Measurements from ENCODE around the gene TFPI.

TFPI gene

DNA sequence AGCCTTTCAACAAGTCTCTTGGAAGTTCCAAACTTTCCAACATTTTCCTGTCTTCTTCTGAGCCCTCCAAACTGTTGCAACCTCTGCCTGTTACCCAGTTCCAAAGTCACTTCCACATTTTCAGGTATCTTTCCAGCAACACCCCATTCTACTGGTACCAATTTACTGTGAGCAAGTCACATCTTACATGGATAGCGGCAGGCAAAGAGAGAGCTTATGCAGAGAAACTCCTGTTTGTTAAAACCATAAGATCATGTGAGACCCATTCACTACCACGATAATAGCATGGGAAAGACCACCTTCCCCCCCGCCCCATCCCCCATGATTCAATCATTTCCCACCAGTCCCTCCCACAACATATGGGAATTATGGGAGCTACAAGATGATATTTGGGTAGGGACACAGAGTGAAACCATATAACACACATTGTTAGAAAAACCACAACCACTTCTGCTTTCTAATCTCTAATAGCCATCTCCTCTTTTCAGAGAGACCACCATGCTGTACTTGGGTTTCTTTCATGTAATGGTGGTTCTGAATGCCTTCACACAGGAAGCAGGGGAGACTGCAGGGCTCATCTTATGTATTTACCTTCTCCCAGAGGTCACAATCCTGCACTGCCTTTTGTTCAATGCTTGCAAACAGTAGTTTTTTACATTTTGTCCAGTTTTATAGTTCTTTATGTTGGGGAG, 60.2 kb downstream of the TFPI start:
- H3K4me3 ChIP-seq (ENCODE audit: low read depth in 1 of 2, low read length in 1 of 2) = no peak overlapping the region
- H3K4me1 ChIP-seq (ENCODE audit: control insufficient read depth in 1 of 2, insufficient read depth in 1 of 2, low read depth in 1 of 2, low read length in 1 of 2) = no peaks in the 10 kb centered on the region
- H3K36me3 ChIP-seq = no peaks in the 10 kb centered on the region
- H3K27ac ChIP-seq = no peak overlapping the region
- no peaks in the 10 kb centered on the region for H3K27me3 ChIP-seq
- no peaks in the 10 kb centered on the region for H3K9me3 ChIP-seq
- TF ChIP-seq CTCF (IDR thresholded peaks at IDR 0.05) = no peak

DNA sequence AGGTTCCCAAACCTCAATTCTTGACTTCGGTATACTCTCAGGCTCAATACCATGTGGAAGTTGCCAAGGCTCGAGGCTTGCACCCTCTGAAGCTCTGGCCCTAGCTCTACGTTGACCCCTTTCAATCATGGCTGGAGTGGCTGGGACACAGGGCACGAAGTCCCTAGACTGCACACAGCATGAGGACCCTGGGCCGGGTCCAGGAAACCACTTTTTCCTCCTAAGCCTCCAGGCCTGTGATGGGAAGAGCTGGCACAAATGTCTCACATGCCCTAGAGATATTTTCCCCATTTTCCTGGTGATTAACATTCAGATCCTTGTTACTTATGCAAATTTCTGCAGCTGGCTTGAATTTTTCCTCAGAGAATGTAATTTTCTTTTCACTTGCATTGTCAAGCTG, 61.1 kb downstream of the TFPI start:
- Histone ChIP-seq H3K36me3 (no peaks in the 10 kb centered on the region), H3K27me3 (no peaks in the 10 kb centered on the region), H3K9me3 (no peaks in the 10 kb centered on the region), H3K4me1 (ENCODE audit: control insufficient read depth in 1 of 2, insufficient read depth in 1 of 2, low read depth in 1 of 2, low read length in 1 of 2) (no peaks in the 10 kb centered on the region), H3K4me3 (ENCODE audit: low read depth in 1 of 2, low read length in 1 of 2) (no peak overlapping the region), H3K27ac (no peak overlapping the region)
- no peak for TF ChIP-seq CTCF (IDR thresholded peaks at IDR 0.05)

- TF ChIP-seq CTCF (IDR thresholded peaks at IDR 0.05) = no peak
- H3K27ac ChIP-seq = no peak overlapping the region
- no peaks in the 10 kb centered on the region for H3K36me3 ChIP-seq
- no peaks in the 10 kb centered on the region for H3K27me3 ChIP-seq
- no peak overlapping the region for H3K4me3 ChIP-seq (ENCODE audit: low read depth in 1 of 2, low read length in 1 of 2)
- H3K4me1 ChIP-seq (ENCODE audit: control insufficient read depth in 1 of 2, insufficient read depth in 1 of 2, low read depth in 1 of 2, low read length in 1 of 2) = no peaks in the 10 kb centered on the region
- H3K9me3 ChIP-seq = no peaks in the 10 kb centered on the region
Observed at GRCh38 chr2:187486241-187486640, 68.0 kb downstream of the TFPI start.

GRCh38 chr2:187485523-187485922, 68.7 kb downstream of the TFPI start:
- Histone ChIP-seq H3K4me1 (ENCODE audit: control insufficient read depth in 1 of 2, insufficient read depth in 1 of 2, low read depth in 1 of 2, low read length in 1 of 2) (no peaks in the 10 kb centered on the region), H3K36me3 (no peaks in the 10 kb centered on the region), H3K4me3 (ENCODE audit: low read depth in 1 of 2, low read length in 1 of 2) (no peak overlapping the region), H3K9me3 (no peaks in the 10 kb centered on the region), H3K27ac (no peak overlapping the region), H3K27me3 (no peaks in the 10 kb centered on the region)
- TF ChIP-seq CTCF (IDR thresholded peaks at IDR 0.05) = no peak

- H3K4me1 ChIP-seq (ENCODE audit: control insufficient read depth in 1 of 2, insufficient read depth in 1 of 2, low read depth in 1 of 2, low read length in 1 of 2) = no peaks in the 10 kb centered on the region
- no peaks in the 10 kb centered on the region for H3K9me3 ChIP-seq
- TF ChIP-seq CTCF (IDR thresholded peaks at IDR 0.05) = no peak
- no peaks in the 10 kb centered on the region for H3K36me3 ChIP-seq
- no peaks in the 10 kb centered on the region for H3K27me3 ChIP-seq
- H3K27ac ChIP-seq = no peak overlapping the region
- H3K4me3 ChIP-seq (ENCODE audit: low read depth in 1 of 2, low read length in 1 of 2) = no peak overlapping the region
Observed at GRCh38 chr2:187483537-187483936, 70.7 kb downstream of the TFPI start.

All from neutrophil (primary cell).